Neural cell (in vitro differentiated cells): ENCODE data around the gene BTBD9.

Experiments
- EP300 ChIP-seq: fragments of 450-650 bp; conservative IDR thresholded peaks from 2 replicates; pipeline ENCODE4 v1.6.1; 2014; ENCODE audit warnings: antibody characterized with exemption, mild to moderate bottlenecking, moderate library complexity; ENCODE audit not compliant: poor library complexity, severe bottlenecking
- EZH2 ChIP-seq: fragments of 200-600, 300-800 bp; shearing (Covaris generic), sonication (generic); IDR thresholded peaks from 2 replicates; pipeline ENCODE4 v1.6.1; 2014; ENCODE audit warnings: antibody characterized with exemption, low read length, borderline replicate concordance, mild to moderate bottlenecking; ENCODE audit not compliant: insufficient read depth, poor library complexity, severe bottlenecking
- MXI1 ChIP-seq: fragments of 450-650 bp; conservative IDR thresholded peaks from 2 replicates; pipeline ENCODE4 v1.6.1; 2014; ENCODE audit warnings: antibody characterized with exemption, mild to moderate bottlenecking; ENCODE audit not compliant: poor library complexity, severe bottlenecking
- POLR2AphosphoS5 ChIP-seq: IDR thresholded peaks from 2 replicates; pipeline ENCODE4 v1.6.1; 2012
- RAD21 ChIP-seq: fragments of 450-650 bp; conservative IDR thresholded peaks from 2 replicates; pipeline ENCODE4 v1.6.1; 2014; ENCODE audit warnings: antibody characterized with exemption, mild to moderate bottlenecking, moderate library complexity
- SMC3 ChIP-seq: fragments of 450-650 bp; conservative IDR thresholded peaks from 2 replicates; pipeline ENCODE4 v1.6.1; 2014; ENCODE audit warnings: antibody characterized with exemption, mild to moderate bottlenecking, moderate library complexity; ENCODE audit not compliant: poor library complexity
- TAF1 ChIP-seq: IDR thresholded peaks from 2 replicates; pipeline ENCODE4 v1.6.1; 2012; ENCODE audit warnings: low read depth
- TF ChIP-seq, protein P1 (sequence below): fragments of 450-650 bp; IDR thresholded peaks from 2 replicates; pipeline ENCODE4 v1.5.1; 2014; ENCODE audit warnings: antibody characterized with exemption, mild to moderate bottlenecking, moderate library complexity; ENCODE audit not compliant: poor library complexity, severe bottlenecking
- TF ChIP-seq, protein P2 (sequence below): IDR thresholded peaks from 2 replicates; pipeline ENCODE4 v1.6.1; 2012; ENCODE audit warnings: borderline replicate concordance

DNA sequence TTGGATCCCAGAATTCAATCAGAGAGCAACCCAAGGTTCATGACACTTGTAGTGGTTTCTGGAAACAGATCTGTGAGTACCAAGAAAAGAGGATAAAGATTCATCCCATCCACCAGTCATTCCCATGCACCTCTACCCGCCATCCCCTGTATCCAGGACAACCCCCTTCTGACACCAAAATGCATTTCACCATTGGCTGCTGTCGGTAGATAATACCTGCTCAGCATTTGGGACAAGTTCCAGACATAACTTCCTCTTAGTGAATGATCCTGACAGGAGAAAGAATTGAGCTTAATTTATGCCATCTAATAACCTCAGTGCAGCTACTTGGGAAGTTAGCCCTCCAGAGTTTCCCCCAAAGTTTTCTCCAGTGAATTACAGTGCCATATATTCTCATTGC is 491.1 kb downstream of the BTBD9 start:
- no peak for TF ChIP-seq EZH2
- TF ChIP-seq POLR2AphosphoS5, result no peak
- TF ChIP-seq RAD21, result no peak
- TF ChIP-seq, protein P1, sequence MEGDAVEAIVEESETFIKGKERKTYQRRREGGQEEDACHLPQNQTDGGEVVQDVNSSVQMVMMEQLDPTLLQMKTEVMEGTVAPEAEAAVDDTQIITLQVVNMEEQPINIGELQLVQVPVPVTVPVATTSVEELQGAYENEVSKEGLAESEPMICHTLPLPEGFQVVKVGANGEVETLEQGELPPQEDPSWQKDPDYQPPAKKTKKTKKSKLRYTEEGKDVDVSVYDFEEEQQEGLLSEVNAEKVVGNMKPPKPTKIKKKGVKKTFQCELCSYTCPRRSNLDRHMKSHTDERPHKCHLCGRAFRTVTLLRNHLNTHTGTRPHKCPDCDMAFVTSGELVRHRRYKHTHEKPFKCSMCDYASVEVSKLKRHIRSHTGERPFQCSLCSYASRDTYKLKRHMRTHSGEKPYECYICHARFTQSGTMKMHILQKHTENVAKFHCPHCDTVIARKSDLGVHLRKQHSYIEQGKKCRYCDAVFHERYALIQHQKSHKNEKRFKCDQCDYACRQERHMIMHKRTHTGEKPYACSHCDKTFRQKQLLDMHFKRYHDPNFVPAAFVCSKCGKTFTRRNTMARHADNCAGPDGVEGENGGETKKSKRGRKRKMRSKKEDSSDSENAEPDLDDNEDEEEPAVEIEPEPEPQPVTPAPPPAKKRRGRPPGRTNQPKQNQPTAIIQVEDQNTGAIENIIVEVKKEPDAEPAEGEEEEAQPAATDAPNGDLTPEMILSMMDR, result no peak
- no peak for TF ChIP-seq TAF1
- no peak for TF ChIP-seq SMC3
- TF ChIP-seq EP300, result no peak
- TF ChIP-seq, protein P2, sequence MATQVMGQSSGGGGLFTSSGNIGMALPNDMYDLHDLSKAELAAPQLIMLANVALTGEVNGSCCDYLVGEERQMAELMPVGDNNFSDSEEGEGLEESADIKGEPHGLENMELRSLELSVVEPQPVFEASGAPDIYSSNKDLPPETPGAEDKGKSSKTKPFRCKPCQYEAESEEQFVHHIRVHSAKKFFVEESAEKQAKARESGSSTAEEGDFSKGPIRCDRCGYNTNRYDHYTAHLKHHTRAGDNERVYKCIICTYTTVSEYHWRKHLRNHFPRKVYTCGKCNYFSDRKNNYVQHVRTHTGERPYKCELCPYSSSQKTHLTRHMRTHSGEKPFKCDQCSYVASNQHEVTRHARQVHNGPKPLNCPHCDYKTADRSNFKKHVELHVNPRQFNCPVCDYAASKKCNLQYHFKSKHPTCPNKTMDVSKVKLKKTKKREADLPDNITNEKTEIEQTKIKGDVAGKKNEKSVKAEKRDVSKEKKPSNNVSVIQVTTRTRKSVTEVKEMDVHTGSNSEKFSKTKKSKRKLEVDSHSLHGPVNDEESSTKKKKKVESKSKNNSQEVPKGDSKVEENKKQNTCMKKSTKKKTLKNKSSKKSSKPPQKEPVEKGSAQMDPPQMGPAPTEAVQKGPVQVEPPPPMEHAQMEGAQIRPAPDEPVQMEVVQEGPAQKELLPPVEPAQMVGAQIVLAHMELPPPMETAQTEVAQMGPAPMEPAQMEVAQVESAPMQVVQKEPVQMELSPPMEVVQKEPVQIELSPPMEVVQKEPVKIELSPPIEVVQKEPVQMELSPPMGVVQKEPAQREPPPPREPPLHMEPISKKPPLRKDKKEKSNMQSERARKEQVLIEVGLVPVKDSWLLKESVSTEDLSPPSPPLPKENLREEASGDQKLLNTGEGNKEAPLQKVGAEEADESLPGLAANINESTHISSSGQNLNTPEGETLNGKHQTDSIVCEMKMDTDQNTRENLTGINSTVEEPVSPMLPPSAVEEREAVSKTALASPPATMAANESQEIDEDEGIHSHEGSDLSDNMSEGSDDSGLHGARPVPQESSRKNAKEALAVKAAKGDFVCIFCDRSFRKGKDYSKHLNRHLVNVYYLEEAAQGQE, result no peak
- no peak for TF ChIP-seq MXI1
